GM23338 (cell line): ENCODE data around the gene ERN1. TPM values are rescaled to one million over a fixed set of nuclear protein-coding genes. Genes with fewer than 3 reads are reported as not detected.

Experiments used
- ATAC-seq: fragments of 200-7000 bp; cut with Tn5 transposase; 3 replicates; pipeline ENCODE4 v1.9.1; 2020
- DNase-seq: peaks from one replicate; pipeline ENCODE4 v3.0.0-alpha.2; 2015; ENCODE audit warnings: low spot score
- H2AFZ ChIP-seq: fragments of 200-600 bp; sonication (generic); 2 replicates; pipeline ENCODE4 v1.8.0; 2016; ENCODE audit warnings: antibody characterized with exemption, mild to moderate bottlenecking, moderate library complexity
- H3F3A ChIP-seq: fragments of 200-600 bp; sonication (generic); replicated peaks from 2 replicates; pipeline ENCODE4 v1.8.0; 2017; ENCODE audit warnings: antibody characterized with exemption, mixed run types, low read depth
- H3K27ac ChIP-seq: fragments of 200-600 bp; sonication (generic); 2 replicates; pipeline ENCODE4 v1.6.1; 2016; ENCODE audit warnings: low read depth
- H3K27me3 ChIP-seq: fragments of 200-600 bp; sonication (generic); 2 replicates; pipeline ENCODE4 v1.8.0; 2016; ENCODE audit warnings: mild to moderate bottlenecking, mixed run types, moderate library complexity; ENCODE audit not compliant: insufficient read depth
- H3K36me3 ChIP-seq: fragments of 200-600 bp; sonication (generic); 2 replicates; pipeline ENCODE4 v1.8.0; 2016; ENCODE audit warnings: mild to moderate bottlenecking; ENCODE audit not compliant: insufficient read depth
- H3K4me1 ChIP-seq: fragments of 200-600 bp; sonication (generic); 2 replicates; pipeline ENCODE4 v1.8.0; 2016; ENCODE audit warnings: mild to moderate bottlenecking, moderate library complexity; ENCODE audit not compliant: insufficient read depth
- H3K4me2 ChIP-seq: fragments of 200-600 bp; sonication (generic); 2 replicates; pipeline ENCODE4 v1.7.1; 2017; ENCODE audit warnings: mixed run types
- H3K4me3 ChIP-seq: fragments of 200-600 bp; sonication (generic); 2 replicates; pipeline ENCODE4 v1.6.1; 2016; ENCODE audit warnings: mixed run types
- H3K79me2 ChIP-seq: fragments of 200-600 bp; sonication (generic); replicated peaks from 2 replicates; pipeline ENCODE4 v1.8.0; 2017; ENCODE audit warnings: mild to moderate bottlenecking; ENCODE audit not compliant: insufficient read depth
- H3K9me2 ChIP-seq: fragments of 200-600 bp; sonication (generic); 2 replicates; pipeline ENCODE4 v1.8.0; 2017; ENCODE audit not compliant: insufficient read depth
- H4K20me1 ChIP-seq: fragments of 200-600 bp; sonication (generic); replicated peaks from 2 replicates; pipeline ENCODE4 v1.8.0; 2017; ENCODE audit warnings: mild to moderate bottlenecking; ENCODE audit not compliant: insufficient read depth
- H3K27ac Mint-ChIP-seq: 2 replicates; pipeline ENCODE4 v1.8.0; 2020; ENCODE audit warnings: inconsistent platforms, mild to moderate bottlenecking, moderate library complexity, mixed read lengths
- H3K27me3 Mint-ChIP-seq: 3 replicates; pipeline ENCODE4 v1.8.0; 2022; ENCODE audit warnings: low read depth, mild to moderate bottlenecking, moderate library complexity, mixed read lengths, inconsistent platforms; ENCODE audit not compliant: insufficient read depth, poor library complexity
- H3K36me3 Mint-ChIP-seq: 3 replicates; pipeline ENCODE4 v1.8.0; 2021; ENCODE audit warnings: low read depth, mild to moderate bottlenecking, inconsistent platforms, moderate library complexity, mixed read lengths
- H3K4me1 Mint-ChIP-seq: 3 replicates; pipeline ENCODE4 v1.8.0; 2020; ENCODE audit warnings: mild to moderate bottlenecking, inconsistent platforms, mixed read lengths
- H3K4me3 Mint-ChIP-seq: 3 replicates; pipeline ENCODE4 v1.8.0; 2021; ENCODE audit warnings: moderate library complexity, mild to moderate bottlenecking, inconsistent platforms, mixed read lengths
- H3K9me3 Mint-ChIP-seq: 3 replicates; pipeline ENCODE4 v1.8.0; 2020; ENCODE audit warnings: moderate library complexity, mild to moderate bottlenecking, inconsistent platforms, mixed read lengths
- CTCF ChIP-seq, 2 experiments: fragments of 200-600 bp in 1 of 2; sonication (generic) in 1 of 2; conservative IDR thresholded peaks; 2 replicates each; pipeline versions ENCODE4 v1.5.1 to v1.6.1; 2016 to 2017; ENCODE audit warnings: antibody characterized with exemption in 2 of 2, low read depth in 2 of 2, mild to moderate bottlenecking in 2 of 2, moderate library complexity in 1 of 2
- POLR2AphosphoS5 ChIP-seq: IDR thresholded peaks from 2 replicates; pipeline ENCODE4 v1.6.1; 2016; ENCODE audit warnings: antibody characterized with exemption, low read depth
- ZNF114 ChIP-seq: fragments of 250-450 bp; sonication (Bioruptor Pico); IDR thresholded peaks from 2 replicates; pipeline ENCODE4 v1.5.0; 2020; ENCODE audit warnings: mild to moderate bottlenecking, moderate library complexity
- ZNF462 ChIP-seq: fragments of 250-450 bp; sonication (Bioruptor Pico); IDR thresholded peaks from 2 replicates; pipeline ENCODE4 v1.5.0; 2020; ENCODE audit warnings: mild to moderate bottlenecking, moderate library complexity
- polyA plus RNA-seq: library from polyadenylated mRNA; unstranded; fragments of >200 nt; fragmentation: Nextera tagmentation; extraction: Ambion mirVana; gene quantifications from 2 replicates; pipeline ENCODE4 v1.2.1, GENCODE V29; 2016
- total RNA-seq: library from RNA; depleted of rRNA; stranded (reverse); fragments of >200 nt; shearing (Covaris generic); gene quantifications from 2 replicates; pipeline ENCODE4 v1.2.3, GENCODE V29; 2014

The ERN1 gene
- total and polyA plus RNA-seq, 2 experiments from 2014 or later = 5.9 to 7.5 TPM

GRCh38 chr17:64153565-64154312 lies 23.8 kb upstream of the ERN1 start (continued):
- TF ChIP-seq ZNF462 (CRISPR knock-in tag) (no peak), CTCF (conservative IDR thresholded peaks at IDR 0.05; ENCODE audit: low read depth in 2 of 2) (no peak), POLR2AphosphoS5 (no peak), ZNF114 (no peak)

- Mint-ChIP-seq H3K27ac (no peak overlapping the region), H3K4me3 (no peak overlapping the region), H3K27me3 (peaks cover 3% of the 10 kb centered on the region), H3K4me1 (peaks cover 26% of the 10 kb centered on the region), H3K36me3 (peaks cover 29% of the 10 kb centered on the region), H3K9me3 (no peaks in the 10 kb centered on the region)
- no peaks in the 10 kb centered on the region for H3K27me3 ChIP-seq
- H3F3A ChIP-seq = peaks cover 10% of the 10 kb centered on the region; the same call in 1 of the 2 replicates
- H3K4me3 ChIP-seq = no peak overlapping the region
- no peak overlapping the region for H2AFZ ChIP-seq
- H4K20me1 ChIP-seq = no peaks in the 10 kb centered on the region
- H3K27ac ChIP-seq = no peak overlapping the region
- TF ChIP-seq ZNF462 (CRISPR knock-in tag) = no peak
- H3K9me2 ChIP-seq = no peaks in the 10 kb centered on the region
- no peaks in the 10 kb centered on the region for H3K36me3 ChIP-seq
- no peak overlapping the region for H3K4me2 ChIP-seq
- H3K79me2 ChIP-seq = no peaks in the 10 kb centered on the region
- ATAC-seq = no peak
- H3K4me1 ChIP-seq = peaks cover 8% of the 10 kb centered on the region; the same call in 1 of the 2 replicates
- no peak for DNase-seq
Measured at GRCh38 chr17:64152428-64153125, 22.6 kb upstream of the ERN1 start.
